Stimulated activated CD4-positive, alpha-beta T cell treated with anti-CD3 and anti-CD28 coated beads, Interleukin-1b, Interleukin-23, amount 100 ng/mL, for 1 hour (primary cell): Measurements from ENCODE around the gene ARNT2.
"Not testable (repeated sequence)": the region's sequence is repeated elsewhere in the genome, so short reads cannot be mapped to it uniquely, and the experiment has no call there.

Source experiments
- DNase-seq, 2 donors: peaks; one replicate each; pipeline ENCODE4 v3.0.0-alpha.2; 2020; ENCODE audit warnings: low read depth in 2 of 2

Gene ARNT2

GRCh38 chr15:80491163-80491847 lies 87.1 kb downstream of the ARNT2 start:
- DNase-seq = no peak

GRCh38 chr15:80492409-80492808 lies 88.2 kb downstream of the ARNT2 start:
- no peak for DNase-seq

GRCh38 chr15:80492874-80493273 lies 88.7 kb downstream of the ARNT2 start:
- no peak for DNase-seq

GRCh38 chr15:80494351-80494751 lies 90.2 kb downstream of the ARNT2 start:
- no peak for DNase-seq

GRCh38 chr15:80494756-80495155 lies 90.6 kb downstream of the ARNT2 start:
- DNase-seq = no peak

GRCh38 chr15:80495401-80495942 lies 91.3 kb downstream of the ARNT2 start:
- DNase-seq = no peak

GRCh38 chr15:80496096-80496495 lies 91.9 kb downstream of the ARNT2 start:
- no peak for DNase-seq

GRCh38 chr15:80497221-80497620 lies 93.0 kb downstream of the ARNT2 start:
- DNase-seq = no peak

- no peak for DNase-seq
These were observed 94.5 kb downstream of the ARNT2 start for GRCh38 chr15:80498652-80499051.

- no peak for DNase-seq
These were observed 95.8 kb downstream of the ARNT2 start for GRCh38 chr15:80500021-80500420.

- no peak for DNase-seq
These were observed 97.3 kb downstream of the ARNT2 start for GRCh38 chr15:80501476-80501875.

- DNase-seq = no peak
These were observed 98.6 kb downstream of the ARNT2 start for GRCh38 chr15:80502782-80503181.

GRCh38 chr15:80503319-80503952 lies 99.3 kb downstream of the ARNT2 start:
- no peak for DNase-seq

GRCh38 chr15:80504931-80505330 lies 100.7 kb downstream of the ARNT2 start:
- no peak for DNase-seq

- no peak for DNase-seq
These were observed 102.2 kb downstream of the ARNT2 start for GRCh38 chr15:80506286-80506893.

GRCh38 chr15:80507131-80507530 lies 102.9 kb downstream of the ARNT2 start:
- DNase-seq = no peak

GRCh38 chr15:80507638-80508316 lies 103.6 kb downstream of the ARNT2 start:
- DNase-seq = no peak

- no peak for DNase-seq
These were observed 104.6 kb downstream of the ARNT2 start for GRCh38 chr15:80508783-80509182.

GRCh38 chr15:80509800-80510199 lies 105.6 kb downstream of the ARNT2 start:
- no peak for DNase-seq

- not testable (repeated sequence) for DNase-seq
These were observed 106.8 kb downstream of the ARNT2 start for GRCh38 chr15:80510985-80511384.

- DNase-seq = no peak
These were observed 108.8 kb downstream of the ARNT2 start for GRCh38 chr15:80512726-80513660.
